ENCODE results near the gene USP17L25. TPM values are rescaled to one million over a fixed set of nuclear protein-coding genes. Genes with fewer than 3 reads are reported as not detected.

The USP17L25 gene
- total and polyA plus RNA-seq, 5 donors: not detected

Other genes starting within 250 kb of the USP17L25 start
- not detected for gene FAM90A26, start 159.5 kb upstream of the USP17L25 start, total RNA-seq
- not detected for gene FAM90A26, start 159.5 kb upstream of the USP17L25 start, polyA plus RNA-seq
- not detected for gene USP17L10, start 119.3 kb upstream of the USP17L25 start, total RNA-seq
- gene USP17L10, start 119.3 kb upstream of the USP17L25 start, polyA plus RNA-seq: not detected
- gene USP17L11, start 114.5 kb upstream of the USP17L25 start, total RNA-seq: not detected
- not detected for gene USP17L11, start 114.5 kb upstream of the USP17L25 start, polyA plus RNA-seq
- gene USP17L12, start 109.8 kb upstream of the USP17L25 start, total RNA-seq: not detected
- gene USP17L12, start 109.8 kb upstream of the USP17L25 start, polyA plus RNA-seq: not detected
- not detected for gene USP17L13, start 105.0 kb upstream of the USP17L25 start, total RNA-seq
- gene USP17L13, start 105.0 kb upstream of the USP17L25 start, polyA plus RNA-seq: not detected
- gene USP17L15, start 95.5 kb upstream of the USP17L25 start, total RNA-seq: not detected
- gene USP17L15, start 95.5 kb upstream of the USP17L25 start, polyA plus RNA-seq: not detected
- gene USP17L17, start 86.0 kb upstream of the USP17L25 start, total RNA-seq: not detected
- gene USP17L17, start 86.0 kb upstream of the USP17L25 start, polyA plus RNA-seq: not detected
- gene USP17L18, start 81.3 kb upstream of the USP17L25 start, total RNA-seq: not detected
- not detected for gene USP17L18, start 81.3 kb upstream of the USP17L25 start, polyA plus RNA-seq
- not detected for gene USP17L19, start 76.5 kb upstream of the USP17L25 start, total RNA-seq
- gene USP17L19, start 76.5 kb upstream of the USP17L25 start, polyA plus RNA-seq: not detected
- gene USP17L20, start 71.8 kb upstream of the USP17L25 start, total RNA-seq: not detected
- gene USP17L20, start 71.8 kb upstream of the USP17L25 start, polyA plus RNA-seq: not detected
- gene USP17L21, start 67.0 kb upstream of the USP17L25 start, total RNA-seq: not detected
- not detected for gene USP17L21, start 67.0 kb upstream of the USP17L25 start, polyA plus RNA-seq
- gene USP17L22, start 62.3 kb upstream of the USP17L25 start, total RNA-seq: not detected
- not detected for gene USP17L22, start 62.3 kb upstream of the USP17L25 start, polyA plus RNA-seq
- not detected for gene USP17L24, start 4.7 kb upstream of the USP17L25 start, total RNA-seq
- gene USP17L24, start 4.7 kb upstream of the USP17L25 start, polyA plus RNA-seq: not detected
- not detected for gene USP17L26, start 4.7 kb downstream of the USP17L25 start, total RNA-seq
- not detected for gene USP17L26, start 4.7 kb downstream of the USP17L25 start, polyA plus RNA-seq
- not detected for gene USP17L5, start 9.5 kb downstream of the USP17L25 start, total RNA-seq
- not detected for gene USP17L5, start 9.5 kb downstream of the USP17L25 start, polyA plus RNA-seq
- not detected for gene USP17L27, start 14.2 kb downstream of the USP17L25 start, total RNA-seq
- gene USP17L27, start 14.2 kb downstream of the USP17L25 start, polyA plus RNA-seq: not detected
- not detected for gene USP17L28, start 19.0 kb downstream of the USP17L25 start, total RNA-seq
- gene USP17L28, start 19.0 kb downstream of the USP17L25 start, polyA plus RNA-seq: not detected
- gene USP17L29, start 23.7 kb downstream of the USP17L25 start, total RNA-seq: not detected
- gene USP17L29, start 23.7 kb downstream of the USP17L25 start, polyA plus RNA-seq: not detected
- gene USP17L30, start 33.2 kb downstream of the USP17L25 start, total RNA-seq: not detected
- gene USP17L30, start 33.2 kb downstream of the USP17L25 start, polyA plus RNA-seq: not detected
- not detected for gene DEFB131A, start 114.5 kb downstream of the USP17L25 start, total RNA-seq
- not detected for gene DEFB131A, start 114.5 kb downstream of the USP17L25 start, polyA plus RNA-seq

Data from right cardiac atrium (tissue), 5 donors.